ENCODE data around the gene SZRD1. TPM values are rescaled to one million over a fixed set of nuclear protein-coding genes. Genes with fewer than 3 reads are reported as not detected.

Gene SZRD1
- total RNA-seq, 1 experiment from 2014 or later, result 34.5 TPM

DNA sequence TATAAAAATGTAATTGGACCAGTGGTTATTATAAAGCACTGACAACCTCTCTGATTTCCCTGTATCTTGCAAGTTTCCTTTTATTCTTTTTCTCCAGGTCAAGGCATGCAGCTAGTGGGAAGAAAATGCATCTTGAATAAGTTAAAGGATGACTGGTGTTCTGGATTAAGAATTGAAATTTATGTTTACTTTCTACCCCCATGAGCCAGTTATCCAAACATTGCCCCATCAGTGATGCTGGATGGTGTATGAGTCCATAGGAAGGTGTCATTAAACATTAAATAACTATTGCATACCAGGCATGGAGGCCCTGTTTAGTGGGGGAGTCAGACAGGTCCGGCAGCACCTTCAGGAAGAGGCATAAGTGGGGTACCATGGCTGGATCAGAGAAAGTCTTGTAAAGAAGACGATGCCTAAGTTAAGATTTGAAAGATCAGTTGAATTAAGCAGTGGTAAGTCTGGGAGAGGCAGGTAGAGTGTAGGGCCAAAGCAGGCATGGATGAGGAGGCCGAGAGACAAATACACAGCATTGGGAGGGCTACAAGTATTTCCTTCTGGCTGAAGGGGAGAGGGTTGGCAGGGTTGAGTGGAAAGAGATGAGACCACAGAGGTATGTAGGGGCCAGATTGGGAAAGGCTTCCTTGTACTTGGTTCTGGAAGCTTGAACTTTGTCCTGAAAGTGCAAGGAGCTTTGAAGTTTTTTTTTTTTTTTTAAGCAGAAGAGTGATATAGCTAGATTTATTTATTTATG lies 5.7 kb downstream of the SZRD1 start:
- H3K27me3 ChIP-seq (ENCODE audit: low read length), result no peaks in the 10 kb centered on the region
- peaks cover 7% of the 10 kb centered on the region; the same call in 1 of the 2 replicates for H3K36me3 ChIP-seq (ENCODE audit: insufficient read depth, low read length)
- peaks cover 99% of the 10 kb centered on the region for H3K79me2 ChIP-seq (ENCODE audit: low read length)
- no peaks in the 10 kb centered on the region for H3K9me2 ChIP-seq (replicated peaks; ENCODE audit: insufficient read depth, low read length)
- no peak for DNase-seq
- no peak overlapping the region for H3K4me2 ChIP-seq (ENCODE audit: low read depth, low read length, poor library complexity, severe bottlenecking)
- no peak overlapping the region for H3K27ac ChIP-seq (ENCODE audit: low read length)
- H3K4me1 ChIP-seq (ENCODE audit: low read length), result peaks cover 13% of the 10 kb centered on the region
- H3K9me3 ChIP-seq (ENCODE audit: low read length), result no peaks in the 10 kb centered on the region
- peaks cover 49% of the 10 kb centered on the region for H4K20me1 ChIP-seq (ENCODE audit: insufficient read depth, low read depth, low read length)
- H3K4me3 ChIP-seq (ENCODE audit: low read length), result no peak overlapping the region
- no peak overlapping the region for H2AFZ ChIP-seq (ENCODE audit: low read length)
- H3K9ac ChIP-seq (ENCODE audit: low read length), result no peak overlapping the region

DNA sequence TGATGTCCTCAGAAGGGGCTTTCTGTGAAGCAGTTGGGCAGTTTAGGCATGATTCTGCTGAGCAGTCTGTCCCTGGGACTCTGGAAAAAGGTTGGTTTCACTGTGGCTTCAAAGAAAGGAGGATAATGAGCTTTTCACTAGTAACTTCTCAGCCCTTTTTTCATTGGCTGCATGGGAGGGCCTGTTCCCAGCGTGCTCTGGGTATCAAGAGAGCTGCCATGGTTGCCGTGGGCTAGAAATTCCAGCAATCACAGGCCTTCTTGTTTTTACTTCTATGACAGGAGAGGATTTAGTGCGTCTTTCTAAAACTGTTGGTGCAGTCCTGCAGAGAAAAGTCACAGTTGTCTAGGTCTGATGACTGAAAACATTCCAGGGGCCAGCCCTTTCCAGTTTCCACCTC lies 7.2 kb downstream of the SZRD1 start:
- H3K4me1 ChIP-seq (ENCODE audit: low read length), result peaks cover 2% of the 10 kb centered on the region
- H3K9ac ChIP-seq (ENCODE audit: low read length), result no peak overlapping the region
- H3K27ac ChIP-seq (ENCODE audit: low read length), result no peak overlapping the region
- H3K4me2 ChIP-seq (ENCODE audit: low read depth, low read length, poor library complexity, severe bottlenecking), result no peak overlapping the region
- peaks cover 42% of the 10 kb centered on the region for H4K20me1 ChIP-seq (ENCODE audit: insufficient read depth, low read depth, low read length)
- H3K9me2 ChIP-seq (replicated peaks; ENCODE audit: insufficient read depth, low read length), result no peaks in the 10 kb centered on the region
- no peak for DNase-seq
- H3K9me3 ChIP-seq (ENCODE audit: low read length), result no peaks in the 10 kb centered on the region
- H2AFZ ChIP-seq (ENCODE audit: low read length), result no peak overlapping the region
- H3K79me2 ChIP-seq (ENCODE audit: low read length), result peaks cover 99% of the 10 kb centered on the region
- no peaks in the 10 kb centered on the region for H3K27me3 ChIP-seq (ENCODE audit: low read length)
- H3K4me3 ChIP-seq (ENCODE audit: low read length), result no peak overlapping the region
- peaks cover 5% of the 10 kb centered on the region for H3K36me3 ChIP-seq (ENCODE audit: insufficient read depth, low read length)

DNA sequence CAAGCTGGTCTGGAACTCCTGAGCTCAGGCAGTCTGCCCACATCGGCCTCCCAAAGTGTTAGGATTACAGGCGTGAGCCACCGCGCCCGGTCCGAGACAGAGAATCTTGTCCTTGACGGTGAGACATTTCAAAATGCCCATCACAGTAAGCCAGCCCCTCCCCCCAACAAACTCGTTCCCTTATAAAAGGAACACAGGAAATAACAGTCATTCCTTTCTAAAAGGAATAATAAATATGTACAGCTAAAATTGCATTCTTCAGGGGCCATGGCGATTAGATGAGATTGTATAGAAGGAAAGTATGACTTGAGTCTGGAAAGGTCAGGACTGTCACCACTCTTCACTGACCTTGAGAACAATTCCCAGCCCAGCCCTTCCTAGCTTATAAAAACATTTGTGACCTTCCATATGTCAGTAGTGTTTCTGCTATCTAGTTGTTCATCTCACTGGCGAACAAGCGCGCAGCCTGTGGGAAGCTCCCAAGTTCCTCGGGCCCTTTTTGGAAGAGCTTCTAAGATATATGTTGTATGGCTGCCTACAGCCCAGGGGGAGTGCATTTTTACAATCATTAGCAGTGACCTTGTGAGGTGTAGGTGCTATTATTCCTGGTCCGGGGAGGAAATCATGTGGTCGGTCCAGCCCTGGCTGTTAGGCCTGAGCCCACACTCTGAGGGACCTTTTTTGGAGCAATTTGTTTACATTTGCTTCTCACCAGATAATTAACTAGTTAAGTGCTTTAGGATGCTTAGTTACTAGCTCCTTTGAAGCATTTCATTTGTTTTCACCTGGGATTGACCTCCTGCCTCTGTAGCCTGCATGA lies 8.7 kb downstream of the SZRD1 start:
- H3K9me3 ChIP-seq (ENCODE audit: low read length), result no peaks in the 10 kb centered on the region
- no peak overlapping the region for H3K27ac ChIP-seq (ENCODE audit: low read length)
- peaks cover 44% of the 10 kb centered on the region for H4K20me1 ChIP-seq (ENCODE audit: insufficient read depth, low read depth, low read length)
- no peaks in the 10 kb centered on the region for H3K27me3 ChIP-seq (ENCODE audit: low read length)
- H3K79me2 ChIP-seq (ENCODE audit: low read length), result peaks cover 99% of the 10 kb centered on the region
- no peak for DNase-seq
- H3K4me1 ChIP-seq (ENCODE audit: low read length), result no peaks in the 10 kb centered on the region
- H3K9ac ChIP-seq (ENCODE audit: low read length), result no peak overlapping the region
- H3K36me3 ChIP-seq (ENCODE audit: insufficient read depth, low read length), result peaks cover 3% of the 10 kb centered on the region
- H3K9me2 ChIP-seq (replicated peaks; ENCODE audit: insufficient read depth, low read length), result no peaks in the 10 kb centered on the region
- no peak overlapping the region for H3K4me3 ChIP-seq (ENCODE audit: low read length)
- no peak overlapping the region for H2AFZ ChIP-seq (ENCODE audit: low read length)
- H3K4me2 ChIP-seq (ENCODE audit: low read depth, low read length, poor library complexity, severe bottlenecking), result no peak overlapping the region

- H2AFZ ChIP-seq (ENCODE audit: low read length), result no peak overlapping the region
- no peaks in the 10 kb centered on the region for H3K4me1 ChIP-seq (ENCODE audit: low read length)
- H3K4me2 ChIP-seq (ENCODE audit: low read depth, low read length, poor library complexity, severe bottlenecking), result no peak overlapping the region
- H3K27ac ChIP-seq (ENCODE audit: low read length), result no peak overlapping the region
- H3K9ac ChIP-seq (ENCODE audit: low read length), result no peak overlapping the region
- H4K20me1 ChIP-seq (ENCODE audit: insufficient read depth, low read depth, low read length), result peaks cover 42% of the 10 kb centered on the region
- H3K9me3 ChIP-seq (ENCODE audit: low read length), result no peaks in the 10 kb centered on the region
- peaks cover 3% of the 10 kb centered on the region for H3K36me3 ChIP-seq (ENCODE audit: insufficient read depth, low read length)
- H3K4me3 ChIP-seq (ENCODE audit: low read length), result no peak overlapping the region
- no peak for DNase-seq
- no peaks in the 10 kb centered on the region for H3K27me3 ChIP-seq (ENCODE audit: low read length)
- peaks cover 99% of the 10 kb centered on the region for H3K79me2 ChIP-seq (ENCODE audit: low read length)
- no peaks in the 10 kb centered on the region for H3K9me2 ChIP-seq (replicated peaks; ENCODE audit: insufficient read depth, low read length)
Measured at GRCh38 chr1:16376971-16377370, 9.9 kb downstream of the SZRD1 start.

GRCh38 chr1:16378443-16378842 lies 11.4 kb downstream of the SZRD1 start:
- no peak for DNase-seq
- Histone ChIP-seq H3K79me2 (ENCODE audit: low read length) (peaks cover 100% of the 10 kb centered on the region), H3K27ac (ENCODE audit: low read length) (no peak overlapping the region), H3K4me2 (ENCODE audit: low read depth, low read length, poor library complexity, severe bottlenecking) (no peak overlapping the region), H4K20me1 (ENCODE audit: insufficient read depth, low read depth, low read length) (peaks cover 42% of the 10 kb centered on the region), H3K4me3 (ENCODE audit: low read length) (no peak overlapping the region), H3K9ac (ENCODE audit: low read length) (no peak overlapping the region), H3K36me3 (ENCODE audit: insufficient read depth, low read length) (no peaks in the 10 kb centered on the region; the same call in none of the 2 replicates), H3K4me1 (ENCODE audit: low read length) (no peaks in the 10 kb centered on the region), H3K27me3 (ENCODE audit: low read length) (no peaks in the 10 kb centered on the region), H3K9me3 (ENCODE audit: low read length) (no peaks in the 10 kb centered on the region), H2AFZ (ENCODE audit: low read length) (no peak overlapping the region), H3K9me2 (replicated peaks; ENCODE audit: insufficient read depth, low read length) (no peaks in the 10 kb centered on the region)

DNA sequence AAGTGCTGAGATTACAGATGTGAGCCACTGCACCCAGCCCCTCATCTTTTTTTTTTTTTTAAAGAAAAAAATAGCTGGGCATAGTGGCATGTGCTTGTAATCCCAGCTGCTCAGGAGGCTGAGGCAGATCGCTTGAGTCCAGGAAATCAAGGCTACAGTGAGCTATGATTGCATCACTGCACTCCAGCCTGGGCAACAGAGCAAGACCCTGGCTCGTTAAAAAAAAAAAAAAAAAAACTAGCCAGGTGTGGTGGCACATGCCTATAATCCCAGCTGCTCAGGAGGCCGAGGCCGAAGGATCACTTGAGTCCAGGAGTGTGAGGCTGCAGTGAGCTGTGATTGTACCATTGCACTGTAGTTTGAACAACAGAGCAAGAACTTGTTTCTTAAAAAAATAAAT lies 13.8 kb downstream of the SZRD1 start:
- Histone ChIP-seq H3K9me3 (ENCODE audit: low read length) (no peaks in the 10 kb centered on the region), H3K9ac (ENCODE audit: low read length) (no peak overlapping the region), H3K36me3 (ENCODE audit: insufficient read depth, low read length) (no peaks in the 10 kb centered on the region; the same call in none of the 2 replicates), H3K4me3 (ENCODE audit: low read length) (no peak overlapping the region), H4K20me1 (ENCODE audit: insufficient read depth, low read depth, low read length) (peaks cover 39% of the 10 kb centered on the region), H2AFZ (ENCODE audit: low read length) (no peak overlapping the region), H3K9me2 (replicated peaks; ENCODE audit: insufficient read depth, low read length) (no peaks in the 10 kb centered on the region), H3K79me2 (ENCODE audit: low read length) (peaks cover 99% of the 10 kb centered on the region), H3K4me2 (ENCODE audit: low read depth, low read length, poor library complexity, severe bottlenecking) (no peak overlapping the region), H3K4me1 (ENCODE audit: low read length) (peaks cover 22% of the 10 kb centered on the region), H3K27ac (ENCODE audit: low read length) (no peak overlapping the region), H3K27me3 (ENCODE audit: low read length) (no peaks in the 10 kb centered on the region)
- DNase-seq, result no peak

- peaks cover 42% of the 10 kb centered on the region for H3K4me1 ChIP-seq (ENCODE audit: low read length)
- H3K4me2 ChIP-seq (ENCODE audit: low read depth, low read length, poor library complexity, severe bottlenecking), result no peak overlapping the region
- peaks cover 42% of the 10 kb centered on the region for H4K20me1 ChIP-seq (ENCODE audit: insufficient read depth, low read depth, low read length)
- H3K36me3 ChIP-seq (ENCODE audit: insufficient read depth, low read length), result no peaks in the 10 kb centered on the region
- no peak overlapping the region; the same call in 1 of the 2 replicates for H3K9ac ChIP-seq (ENCODE audit: low read length)
- DNase-seq, result no peak
- no peak overlapping the region for H2AFZ ChIP-seq (ENCODE audit: low read length)
- H3K9me2 ChIP-seq (replicated peaks; ENCODE audit: insufficient read depth, low read length), result no peaks in the 10 kb centered on the region
- H3K9me3 ChIP-seq (ENCODE audit: low read length), result no peaks in the 10 kb centered on the region
- H3K27ac ChIP-seq (ENCODE audit: low read length), result no peak overlapping the region
- no peaks in the 10 kb centered on the region for H3K27me3 ChIP-seq (ENCODE audit: low read length)
- H3K79me2 ChIP-seq (ENCODE audit: low read length), result peaks cover 99% of the 10 kb centered on the region
- H3K4me3 ChIP-seq (ENCODE audit: low read length), result no peak overlapping the region
Measured at GRCh38 chr1:16383888-16384287, 16.8 kb downstream of the SZRD1 start.

- DNase-seq, result no peak
- H3K9me3 ChIP-seq (ENCODE audit: low read length), result no peaks in the 10 kb centered on the region
- no peak overlapping the region for H3K27ac ChIP-seq (ENCODE audit: low read length)
- H3K4me1 ChIP-seq (ENCODE audit: low read length), result peaks cover 46% of the 10 kb centered on the region
- no peaks in the 10 kb centered on the region for H3K27me3 ChIP-seq (ENCODE audit: low read length)
- H3K79me2 ChIP-seq (ENCODE audit: low read length), result peaks cover 95% of the 10 kb centered on the region
- H4K20me1 ChIP-seq (ENCODE audit: insufficient read depth, low read depth, low read length), result peaks cover 50% of the 10 kb centered on the region
- no peak overlapping the region for H2AFZ ChIP-seq (ENCODE audit: low read length)
- H3K9ac ChIP-seq (ENCODE audit: low read length), result no peak overlapping the region
- no peak overlapping the region for H3K4me3 ChIP-seq (ENCODE audit: low read length)
- no peak overlapping the region for H3K4me2 ChIP-seq (ENCODE audit: low read depth, low read length, poor library complexity, severe bottlenecking)
- H3K9me2 ChIP-seq (replicated peaks; ENCODE audit: insufficient read depth, low read length), result no peaks in the 10 kb centered on the region
- no peaks in the 10 kb centered on the region for H3K36me3 ChIP-seq (ENCODE audit: insufficient read depth, low read length)
Measured at GRCh38 chr1:16385659-16386453, 18.8 kb downstream of the SZRD1 start.

Measured in Karpas-422 (cell line).